22Rv1 (cell line): ENCODE results near the gene ZW10.
"Not testable (repeated sequence)": the region's sequence is repeated elsewhere in the genome, so short reads cannot be mapped to it uniquely, and the experiment has no call there.

Experiments used
- H3K27ac ChIP-seq: fragments of 450-650 bp; 2 replicates; pipeline ENCODE4 v1.5.1; 2017
- CTCF ChIP-seq: fragments of 450-650 bp; IDR thresholded peaks from 2 replicates; pipeline ENCODE4 v1.5.1; 2017; ENCODE audit warnings: mild to moderate bottlenecking
- ZFX ChIP-seq: fragments of 450-650 bp; IDR thresholded peaks from 2 replicates; pipeline ENCODE4 v1.6.1; 2017; ENCODE audit warnings: antibody characterized with exemption, borderline replicate concordance

ZW10 gene

GRCh38 chr11:113725913-113726312, 47.6 kb downstream of the ZW10 start:
- no peak for TF ChIP-seq CTCF
- no peak for TF ChIP-seq ZFX

GRCh38 chr11:113725407-113725806, 48.1 kb downstream of the ZW10 start:
- TF ChIP-seq ZFX = no peak
- no peak for TF ChIP-seq CTCF
- H3K27ac ChIP-seq = no peak overlapping the region

More at GRCh38 chr11:113725913-113726312, 47.6 kb downstream of the ZW10 start:
- no peak overlapping the region for H3K27ac ChIP-seq

GRCh38 chr11:113724778-113725177, 48.7 kb downstream of the ZW10 start:
- TF ChIP-seq ZFX = no peak
- H3K27ac ChIP-seq = no peak overlapping the region

GRCh38 chr11:113723787-113724186, 49.7 kb downstream of the ZW10 start:
- TF ChIP-seq CTCF (no peak), ZFX (no peak)
- H3K27ac ChIP-seq = no peak overlapping the region

- TF ChIP-seq CTCF (no peak), ZFX (no peak)
- H3K27ac ChIP-seq = no peak overlapping the region
These were observed 50.6 kb downstream of the ZW10 start for GRCh38 chr11:113722934-113723333.

- H3K27ac ChIP-seq = no peak overlapping the region
- TF ChIP-seq ZFX = no peak
- no peak for TF ChIP-seq CTCF
These were observed 51.3 kb downstream of the ZW10 start for GRCh38 chr11:113722221-113722620.

GRCh38 chr11:113721462-113722066, 51.9 kb downstream of the ZW10 start:
- TF ChIP-seq ZFX (no peak), CTCF (no peak)
- H3K27ac ChIP-seq = no peak overlapping the region

GRCh38 chr11:113720478-113720877, 53.0 kb downstream of the ZW10 start:
- not testable (repeated sequence) for H3K27ac ChIP-seq
